Effector CD8-positive, alpha-beta T cell (primary cell): ENCODE measurements around the gene ZACN.

ENCODE experiments used
- DNase-seq: peaks from one replicate; lab custom pipeline; 2025; lab: John Stamatoyannopoulos, UW

ZACN gene

GRCh38 chr17:76103274-76104139 lies 24.5 kb downstream of the ZACN start, which contains the start of gene EXOC7:
EXOC7 (minus strand) TSS chr17:76103787; CDS start chr17:76103692, 95 bp downstream.
- DNase-seq, result peak; percentile 90

- no peak for DNase-seq
These were observed 25.3 kb downstream of the ZACN start for GRCh38 chr17:76104140-76104895.

DNA sequence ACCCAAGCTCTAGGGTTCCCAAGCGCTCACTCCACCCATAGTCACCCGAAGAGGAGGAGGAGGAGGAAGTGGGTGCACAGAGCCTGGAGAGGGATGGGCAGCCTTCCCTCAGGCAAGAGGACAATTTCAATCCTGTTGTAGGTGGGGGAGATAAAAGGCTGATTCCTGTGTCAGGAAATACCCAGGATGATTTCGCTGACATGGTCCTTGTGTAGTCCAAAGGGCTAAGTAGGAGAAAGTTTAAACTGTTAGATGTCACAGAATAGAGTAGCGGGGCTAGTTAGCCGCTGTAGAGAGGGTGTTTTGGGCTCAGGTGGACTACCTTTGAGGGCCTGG lies 25.9 kb downstream of the ZACN start:
- DNase-seq, result no peak

- DNase-seq, result no peak
These were observed 27.7 kb downstream of the ZACN start for GRCh38 chr17:76106703-76107102.

- no peak for DNase-seq
These were observed 28.5 kb downstream of the ZACN start for GRCh38 chr17:76107509-76107908.

DNA sequence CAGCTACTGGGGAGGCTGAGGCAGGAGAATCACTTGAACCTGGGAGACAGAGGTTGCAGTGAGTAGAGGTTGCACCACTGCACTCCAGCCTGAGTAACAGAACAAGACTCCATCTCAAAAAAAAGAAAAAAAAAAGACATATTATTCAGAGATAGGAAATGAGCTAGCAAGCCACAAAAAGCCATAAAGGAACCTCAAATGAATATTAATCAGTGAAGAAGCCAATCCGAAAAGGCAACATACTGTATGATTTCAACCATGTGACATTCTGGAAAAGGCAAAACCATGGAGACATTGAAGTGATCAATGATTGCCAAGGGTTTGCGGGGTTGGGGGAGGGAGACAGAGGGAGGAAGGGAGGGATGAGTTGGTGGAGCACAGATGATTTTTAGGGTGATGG lies 33.0 kb downstream of the ZACN start:
- no peak for DNase-seq

DNA sequence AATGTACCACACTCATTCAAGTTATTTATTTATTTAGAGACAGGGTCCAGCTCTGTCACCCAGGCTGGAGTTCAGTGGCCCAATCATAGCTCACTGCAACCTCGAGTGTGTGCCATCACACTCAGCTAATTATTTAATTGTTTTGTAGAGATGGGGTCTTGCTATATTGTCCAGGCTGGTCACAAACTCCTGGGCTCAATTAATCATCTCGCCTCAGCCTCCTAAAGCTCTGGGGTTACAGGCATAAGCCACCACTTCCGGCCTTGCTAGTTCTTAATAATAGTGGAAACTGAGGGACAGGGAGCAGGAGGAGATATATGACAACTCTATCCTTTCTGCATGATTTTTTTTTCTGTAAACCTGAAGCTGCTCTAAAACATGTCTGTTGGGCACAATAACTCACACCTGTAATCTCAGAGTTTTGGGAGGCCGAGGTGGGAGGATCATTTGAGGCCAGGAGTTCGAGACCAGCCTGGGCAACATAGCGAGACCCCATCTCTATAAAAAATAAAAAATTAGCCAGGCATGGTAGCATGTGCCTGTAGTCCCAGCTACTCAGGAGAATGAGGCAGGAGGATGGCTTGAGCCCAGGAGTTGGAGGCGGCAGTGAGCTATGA lies 36.3 kb downstream of the ZACN start:
- DNase-seq, result no peak

GRCh38 chr17:76119409-76120371 lies 40.7 kb downstream of the ZACN start:
- no peak for DNase-seq

GRCh38 chr17:76120658-76121008 lies 41.7 kb downstream of the ZACN start:
- DNase-seq, result no peak

- DNase-seq, result no peak
These were observed 43.0 kb downstream of the ZACN start for GRCh38 chr17:76121932-76122430.

GRCh38 chr17:76122431-76123190 lies 43.6 kb downstream of the ZACN start:
- no peak for DNase-seq

DNA sequence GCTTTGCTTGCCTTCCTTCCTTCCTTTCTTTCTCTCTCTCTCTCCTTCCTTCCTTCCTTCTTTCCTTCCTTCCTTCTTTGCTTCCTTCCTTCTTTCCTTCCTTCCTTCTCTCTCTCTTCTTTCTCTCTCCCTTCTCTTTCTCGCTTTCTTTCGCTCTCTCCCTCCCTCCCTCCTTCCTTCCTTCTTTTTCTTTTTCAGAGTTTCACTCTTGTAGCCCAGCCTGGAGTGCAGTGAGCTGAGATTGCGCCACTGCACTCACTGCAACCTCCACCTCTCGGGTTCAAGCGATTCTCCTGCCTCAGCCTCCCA lies 44.2 kb downstream of the ZACN start:
- no peak for DNase-seq

- DNase-seq, result no peak
These were observed 45.0 kb downstream of the ZACN start for GRCh38 chr17:76123749-76124581.

GRCh38 chr17:76124582-76125390 lies 45.8 kb downstream of the ZACN start:
- no peak for DNase-seq

- no peak for DNase-seq
These were observed 46.4 kb downstream of the ZACN start for GRCh38 chr17:76125391-76125675.

DNA sequence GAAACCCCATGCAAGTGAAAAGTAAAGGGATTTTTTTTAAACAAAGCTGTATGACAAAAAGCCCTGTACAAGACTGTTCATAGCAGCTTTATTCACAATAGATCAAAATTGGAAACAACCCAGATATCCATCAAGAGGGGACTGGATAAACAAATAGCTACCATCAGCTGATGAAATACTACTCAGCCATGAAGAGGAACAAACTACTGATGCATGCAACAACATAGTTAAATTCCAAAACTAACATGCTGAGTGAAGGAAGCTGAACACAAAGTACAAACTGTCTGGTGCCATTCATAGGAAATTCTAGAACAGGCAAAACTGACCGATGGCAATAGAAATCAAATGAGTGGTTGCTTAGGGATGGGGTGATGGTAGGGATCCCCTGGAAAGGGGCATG lies 46.9 kb downstream of the ZACN start:
- DNase-seq, result no peak

DNA sequence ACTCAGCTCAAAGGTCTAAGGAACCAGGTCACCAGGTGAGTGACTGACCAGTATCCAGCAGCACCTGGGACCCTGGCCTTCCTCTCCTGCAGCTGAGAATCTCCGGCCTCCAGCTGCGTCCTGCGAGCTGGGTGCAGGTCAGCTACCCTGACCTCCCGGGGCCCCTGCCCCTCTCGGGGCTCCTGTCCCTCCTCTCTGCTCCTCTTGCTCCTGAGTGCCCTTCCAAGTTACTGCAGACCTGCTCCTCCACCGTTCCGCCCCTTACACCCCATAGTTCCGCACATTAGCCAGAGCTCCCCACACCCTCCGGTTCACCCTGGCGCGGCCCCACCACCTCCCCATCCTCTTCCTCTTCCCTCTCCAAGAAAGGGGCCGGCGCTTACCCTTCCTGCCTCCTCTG lies 51.5 kb downstream of the ZACN start:
- DNase-seq, result no peak

DNA sequence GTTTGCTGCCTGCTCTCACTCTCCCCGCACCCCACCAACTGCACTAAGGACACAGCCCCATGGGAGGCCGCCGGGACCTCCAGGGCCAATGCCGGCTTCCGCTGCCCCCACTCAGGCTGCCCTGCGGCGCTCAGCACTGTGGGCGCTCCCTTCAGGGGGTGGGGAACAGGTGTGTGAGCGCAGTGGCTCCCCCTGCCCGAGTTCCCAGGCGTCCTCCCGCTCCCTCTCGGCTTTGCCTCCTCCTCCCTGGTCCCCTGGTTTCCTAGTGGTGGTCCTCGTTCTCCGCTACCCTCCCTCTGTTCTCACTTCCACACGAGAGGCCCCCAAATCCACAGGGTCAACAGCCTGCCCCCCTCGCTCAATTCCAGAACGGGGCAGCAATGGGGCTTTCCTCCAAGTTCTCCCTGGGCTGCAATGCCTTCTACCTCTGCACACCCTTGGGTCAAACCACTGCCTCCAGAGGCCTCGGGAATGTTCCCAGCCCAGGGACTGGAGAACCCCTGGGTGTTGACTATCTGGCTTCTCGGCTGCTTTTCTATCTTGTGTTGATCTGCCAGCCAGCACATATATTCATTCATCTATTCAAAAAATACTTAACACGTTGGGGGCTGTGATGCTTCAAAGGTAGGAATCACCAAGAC lies 52.2 kb downstream of the ZACN start:
- DNase-seq, result no peak
